Caco-2 (cell line): ENCODE data around the gene CEPT1. TPM values are rescaled to one million over a fixed set of nuclear protein-coding genes. Genes with fewer than 3 reads are reported as not detected.

Experiments used
- BruUV-seq: library from RNA; stranded (reverse); fragments of 400-500 nt; replicated peaks from 2 replicates; lab custom pipeline; 2021; lab: Mats Ljungman, UMichigan
- CTCF ChIA-PET: fragments of 300-600 bp; sonication (Branson Sonifier 250); formaldehyde crosslinking; loops from one replicate; lab custom pipeline; 2022; ENCODE audit warnings: antibody characterized with exemption; lab: Charles Lee
- POLR2A ChIA-PET: fragments of 300-600 bp; sonication (Branson Sonifier 250); formaldehyde crosslinking; loops from one replicate; lab custom pipeline; 2022; ENCODE audit warnings: antibody characterized with exemption; lab: Charles Lee
- DNase-seq, 2 experiments: peaks; one replicate each; pipeline versions ENCODE4 v3.0.0 to v3.0.0-alpha.2; 2020 to 2022
- H3K27me3 ChIP-seq: replicated peaks from 2 replicates; pipeline ENCODE4 v1.6.0; 2011; ENCODE audit warnings: low read length; ENCODE audit not compliant: control insufficient read depth, insufficient read depth
- H3K36me3 ChIP-seq: 2 replicates; pipeline ENCODE4 v1.5.1; 2011; ENCODE audit warnings: low read length; ENCODE audit not compliant: control insufficient read depth, insufficient read depth
- H3K4me1 ChIP-seq: fragments of 250-450 bp; sonication (Bioruptor Pico); 2 replicates; pipeline ENCODE4 v1.5.1; 2020; ENCODE audit warnings: mild to moderate bottlenecking
- H3K4me3 ChIP-seq: 2 replicates; pipeline ENCODE4 v1.5.1; 2011; ENCODE audit warnings: low read depth, mild to moderate bottlenecking, control low read depth, low read length
- H3K9me3 ChIP-seq: fragments of 250-450 bp; sonication (Bioruptor Pico); 2 replicates; pipeline ENCODE4 v1.5.1; 2020; ENCODE audit warnings: mild to moderate bottlenecking, moderate library complexity
- H3K27ac Mint-ChIP-seq: one replicate; pipeline ENCODE4 v1.8.0; 2022; ENCODE audit warnings: mixed read lengths; ENCODE audit not compliant: unreplicated experiment
- H3K27me3 Mint-ChIP-seq: one replicate; pipeline ENCODE4 v1.8.0; 2022; ENCODE audit warnings: mixed read lengths; ENCODE audit not compliant: insufficient read depth, unreplicated experiment
- H3K36me3 Mint-ChIP-seq: one replicate; pipeline ENCODE4 v1.8.0; 2022; ENCODE audit warnings: mild to moderate bottlenecking, mixed read lengths; ENCODE audit not compliant: insufficient read depth, unreplicated experiment
- H3K4me1 Mint-ChIP-seq: one replicate; pipeline ENCODE4 v1.8.0; 2022; ENCODE audit warnings: low read depth, mixed read lengths; ENCODE audit not compliant: unreplicated experiment
- H3K4me3 Mint-ChIP-seq: one replicate; pipeline ENCODE4 v1.8.0; 2022; ENCODE audit warnings: mild to moderate bottlenecking, moderate library complexity, mixed read lengths; ENCODE audit not compliant: unreplicated experiment
- H3K9me3 Mint-ChIP-seq: one replicate; pipeline ENCODE4 v1.8.0; 2022; ENCODE audit warnings: mixed read lengths; ENCODE audit not compliant: unreplicated experiment
- intact Hi-C: fragments of 100-400 bp; cut with micrococcal nuclease; formaldehyde crosslinking; loops from one replicate; pipeline ENCODE4 v1.10.0; 2022; ENCODE audit not compliant: unreplicated experiment
- total RNA-seq: library from RNA; stranded (reverse); gene quantifications from 2 replicates; pipeline ENCODE4 v1.2.3, GENCODE V29; 2022
- TF ChIP-seq, protein P1 (sequence below), 2 experiments: fragments of 200-600 bp in 1 of 2; IDR thresholded peaks; 1 replicate in 1 of 2; 2 replicates in 1 of 2; pipeline versions ENCODE4 v1.5.1 to v1.8.0; 2011 to 2022; ENCODE audit warnings: antibody characterized with exemption in 1 of 2, control low read depth in 1 of 2, inconsistent platforms in 1 of 2, low read depth in 1 of 2, low read length in 1 of 2, mild to moderate bottlenecking in 1 of 2, moderate library complexity in 1 of 2; ENCODE audit not compliant: insufficient read depth in 1 of 2, severe bottlenecking in 1 of 2, unreplicated experiment in 1 of 2

CEPT1 gene
- total RNA-seq, 1 experiment from 2014 or later, result 17.3 TPM

DNA sequence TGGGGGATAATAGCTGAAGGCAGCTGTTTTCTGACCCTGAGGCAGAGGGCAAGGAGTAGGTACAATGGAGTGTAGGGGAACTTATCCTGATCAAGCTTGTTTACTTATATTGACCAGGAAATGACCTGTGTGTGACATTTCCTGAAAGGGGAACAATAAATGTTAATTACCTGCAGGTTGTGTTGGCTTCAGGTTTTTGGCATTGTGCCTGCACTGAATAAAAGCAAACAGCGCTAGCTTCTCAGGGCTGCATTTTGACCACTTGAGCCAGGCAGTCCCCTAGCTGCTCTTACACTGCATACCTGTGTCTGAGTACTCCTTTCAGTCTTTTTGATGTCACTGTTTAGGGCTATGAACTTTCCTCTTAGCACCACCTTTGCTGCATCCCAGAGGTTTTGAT, 40.7 kb upstream of the CEPT1 start:
- Histone ChIP-seq H3K4me1 (no peaks in the 10 kb centered on the region; the same call in 1 of the 2 replicates), H3K36me3 (no peaks in the 10 kb centered on the region), H3K27me3 (no peaks in the 10 kb centered on the region), H3K4me3 (no peak overlapping the region), H3K9me3 (no peaks in the 10 kb centered on the region)
- no peak overlapping the region for H3K4me3 Mint-ChIP-seq
- no peaks in the 10 kb centered on the region for H3K27me3 Mint-ChIP-seq
- CTCF ChIA-PET, result no interaction called here
- peaks cover 8% of the 10 kb centered on the region for H3K36me3 Mint-ChIP-seq
- no peak overlapping the region for H3K27ac Mint-ChIP-seq
- POLR2A ChIA-PET, result no interaction called here
- TF ChIP-seq, protein P1, sequence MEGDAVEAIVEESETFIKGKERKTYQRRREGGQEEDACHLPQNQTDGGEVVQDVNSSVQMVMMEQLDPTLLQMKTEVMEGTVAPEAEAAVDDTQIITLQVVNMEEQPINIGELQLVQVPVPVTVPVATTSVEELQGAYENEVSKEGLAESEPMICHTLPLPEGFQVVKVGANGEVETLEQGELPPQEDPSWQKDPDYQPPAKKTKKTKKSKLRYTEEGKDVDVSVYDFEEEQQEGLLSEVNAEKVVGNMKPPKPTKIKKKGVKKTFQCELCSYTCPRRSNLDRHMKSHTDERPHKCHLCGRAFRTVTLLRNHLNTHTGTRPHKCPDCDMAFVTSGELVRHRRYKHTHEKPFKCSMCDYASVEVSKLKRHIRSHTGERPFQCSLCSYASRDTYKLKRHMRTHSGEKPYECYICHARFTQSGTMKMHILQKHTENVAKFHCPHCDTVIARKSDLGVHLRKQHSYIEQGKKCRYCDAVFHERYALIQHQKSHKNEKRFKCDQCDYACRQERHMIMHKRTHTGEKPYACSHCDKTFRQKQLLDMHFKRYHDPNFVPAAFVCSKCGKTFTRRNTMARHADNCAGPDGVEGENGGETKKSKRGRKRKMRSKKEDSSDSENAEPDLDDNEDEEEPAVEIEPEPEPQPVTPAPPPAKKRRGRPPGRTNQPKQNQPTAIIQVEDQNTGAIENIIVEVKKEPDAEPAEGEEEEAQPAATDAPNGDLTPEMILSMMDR (IDR thresholded peaks at IDR 0.05; ENCODE audit: insufficient read depth in 1 of 2, low read depth in 1 of 2, low read length in 1 of 2, severe bottlenecking in 1 of 2, unreplicated experiment in 1 of 2), result no peak
- DNase-seq, result no peak
- H3K4me1 Mint-ChIP-seq, result no peaks in the 10 kb centered on the region
- intact Hi-C loops, result no loop called here
- peaks cover 47% of the 10 kb centered on the region for H3K9me3 Mint-ChIP-seq
- no TSS peak for BruUV-seq

DNA sequence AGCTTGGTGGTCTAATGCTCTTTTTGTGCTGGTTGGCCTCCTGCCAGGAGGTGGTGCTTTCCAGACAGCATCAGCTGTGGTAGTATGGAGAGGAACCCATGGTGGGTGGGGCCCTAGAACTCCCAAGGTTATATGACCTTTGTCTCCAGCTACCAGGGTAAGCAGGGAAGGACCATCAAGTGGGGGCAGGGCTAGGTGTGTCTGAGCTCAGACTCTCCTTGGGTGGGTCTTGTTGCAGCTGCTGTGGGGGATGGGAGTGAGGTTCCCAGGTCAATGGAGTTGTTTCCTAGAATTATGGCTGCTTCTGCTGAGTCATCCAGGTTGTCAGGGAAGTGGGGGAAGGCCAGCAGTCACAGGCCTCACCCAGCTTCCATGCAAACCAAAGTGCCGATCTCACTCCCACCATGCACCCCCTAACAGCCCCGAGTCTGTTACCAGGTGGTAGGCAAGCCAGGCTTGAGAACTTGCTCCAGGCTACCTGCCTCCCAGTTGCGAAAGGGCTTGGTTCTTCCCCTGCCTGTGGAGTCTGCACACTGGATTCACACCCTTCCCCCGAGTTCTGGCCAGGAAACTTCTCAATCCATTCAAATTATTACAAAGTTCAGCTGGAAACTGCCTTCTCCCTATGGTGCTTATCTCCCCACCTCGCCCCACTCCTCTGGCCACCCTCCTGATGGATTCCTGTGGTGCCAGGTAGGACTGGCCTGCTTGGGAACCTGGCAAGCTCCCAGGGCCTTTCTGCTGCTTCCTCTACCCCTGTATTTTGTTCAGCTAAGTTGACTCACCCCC, 38.0 kb upstream of the CEPT1 start:
- Histone ChIP-seq H3K36me3 (no peaks in the 10 kb centered on the region), H3K27me3 (no peaks in the 10 kb centered on the region), H3K9me3 (no peaks in the 10 kb centered on the region), H3K4me1 (no peaks in the 10 kb centered on the region), H3K4me3 (no peak overlapping the region)
- intact Hi-C loops, result no loop called here
- ChIA-PET POLR2A (no interaction called here), CTCF (no interaction called here)
- Mint-ChIP-seq H3K9me3 (peaks cover 47% of the 10 kb centered on the region), H3K4me1 (no peaks in the 10 kb centered on the region), H3K36me3 (peaks cover under 1% of the 10 kb centered on the region), H3K4me3 (no peak overlapping the region), H3K27me3 (no peaks in the 10 kb centered on the region), H3K27ac (peak overlapping the region; percentile 79)
- no TSS peak for BruUV-seq
- DNase-seq, result peak in 1 of 2 experiments; percentile 40
- TF ChIP-seq, protein P1 (IDR thresholded peaks at IDR 0.05; ENCODE audit: insufficient read depth in 1 of 2, low read depth in 1 of 2, low read length in 1 of 2, severe bottlenecking in 1 of 2, unreplicated experiment in 1 of 2), result no peak

GRCh38 chr1:111104981-111105380, 35.0 kb upstream of the CEPT1 start:
- Mint-ChIP-seq H3K27me3 (no peaks in the 10 kb centered on the region), H3K36me3 (no peaks in the 10 kb centered on the region), H3K9me3 (peaks cover 30% of the 10 kb centered on the region), H3K27ac (no peak overlapping the region), H3K4me1 (no peaks in the 10 kb centered on the region), H3K4me3 (no peak overlapping the region)
- POLR2A ChIA-PET, result no interaction called here
- intact Hi-C loops, result no loop called here
- Histone ChIP-seq H3K4me3 (no peak overlapping the region), H3K36me3 (no peaks in the 10 kb centered on the region), H3K9me3 (no peaks in the 10 kb centered on the region), H3K27me3 (no peaks in the 10 kb centered on the region), H3K4me1 (no peaks in the 10 kb centered on the region)
- no TSS peak for BruUV-seq
- TF ChIP-seq, protein P1 (IDR thresholded peaks at IDR 0.05; ENCODE audit: insufficient read depth in 1 of 2, low read depth in 1 of 2, low read length in 1 of 2, severe bottlenecking in 1 of 2, unreplicated experiment in 1 of 2), result no peak
- no peak for DNase-seq
- CTCF ChIA-PET, result no interaction called here
